ENCODE measurements around the gene MAP6.

DNA sequence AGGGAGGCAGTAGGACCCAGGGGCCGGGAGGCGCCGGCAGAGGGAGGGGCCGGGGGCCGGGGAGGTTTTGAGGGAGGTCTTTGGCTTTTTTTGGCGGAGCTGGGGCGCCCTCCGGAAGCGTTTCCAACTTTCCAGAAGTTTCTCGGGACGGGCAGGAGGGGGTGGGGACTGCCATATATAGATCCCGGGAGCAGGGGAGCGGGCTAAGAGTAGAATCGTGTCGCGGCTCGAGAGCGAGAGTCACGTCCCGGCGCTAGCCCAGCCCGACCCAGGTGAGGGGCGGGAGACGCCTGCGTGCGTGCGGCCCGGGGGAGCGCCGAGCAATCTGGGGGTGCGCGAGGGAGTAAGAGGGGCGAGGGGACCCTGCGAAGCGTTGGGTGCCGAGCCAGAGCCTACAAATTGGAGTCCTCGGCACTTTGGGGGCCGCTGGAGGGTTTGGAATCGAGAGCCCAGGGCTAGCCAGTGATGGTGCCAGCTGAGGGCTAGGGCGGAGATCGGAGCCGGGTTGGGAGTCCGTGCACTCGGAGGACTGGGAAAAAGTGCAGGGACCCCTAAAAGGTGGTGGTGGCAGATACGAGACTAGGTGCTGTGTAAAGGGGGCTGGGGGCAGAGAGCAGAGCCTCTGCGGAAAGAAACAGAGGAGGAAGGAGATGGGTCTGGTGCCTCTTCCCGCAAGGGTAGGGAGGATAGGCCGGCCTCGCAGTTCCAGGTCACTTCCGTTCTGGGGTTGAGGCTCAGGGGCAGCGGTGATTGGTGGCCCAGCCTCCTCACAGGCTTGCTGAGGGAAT, 106.6 kb downstream of the MAP6 start, which contains the start of gene SERPINH1:
- TF ChIP-seq CTCF (IDR thresholded peaks at IDR 0.05) (no peak), POLR2AphosphoS5 (IDR thresholded peaks at IDR 0.05; ENCODE audit: insufficient read depth in 1 of 2, low read depth in 1 of 2) (peak; percentile 91 to 97)
